Naive thymus-derived CD4-positive, alpha-beta T cell (primary cell): Measurements from ENCODE around the gene OST4. TPM values are rescaled to one million over a fixed set of nuclear protein-coding genes. Genes with fewer than 3 reads are reported as not detected.
"Not testable (repeated sequence)": the region's sequence is repeated elsewhere in the genome, so short reads cannot be mapped to it uniquely, and the experiment has no call there.

ENCODE experiments used
- ATAC-seq: fragments of 150-1000 bp; cut with Tn5 transposase; 2 replicates; pipeline ENCODE4 v1.10.0; 2021; ENCODE audit warnings: mild to moderate bottlenecking, moderate library complexity
- CTCF ChIA-PET: fragments of 350-600 bp; sonication (Branson Sonifier 250); formaldehyde crosslinking; loops from one replicate; lab custom pipeline; 2021; ENCODE audit warnings: antibody characterized with exemption; lab: Charles Lee
- POLR2A ChIA-PET: fragments of 350-600 bp; sonication (Branson Sonifier 250); formaldehyde crosslinking; loops from one replicate; lab custom pipeline; 2021; ENCODE audit warnings: antibody characterized with exemption, inconsistent platforms; lab: Charles Lee
- DNase-seq, 9 donors: peaks; one replicate each; pipeline versions ENCODE4 v3.0.0 to v3.0.0-alpha.2; 2020 to 2022; ENCODE audit warnings: mixed read lengths in 1 of 9
- H3K27ac ChIP-seq: one replicate; pipeline ENCODE4 v1.7.0; 2013; ENCODE audit warnings: mild to moderate bottlenecking, low read depth, low read length, moderate library complexity
- H3K27me3 ChIP-seq, 2 donors: one replicate each; pipeline ENCODE4 v1.7.0; 2013; ENCODE audit warnings: low read length in 2 of 2, mild to moderate bottlenecking in 2 of 2, moderate library complexity in 2 of 2; ENCODE audit not compliant: control insufficient read depth in 2 of 2, insufficient read depth in 2 of 2
- H3K36me3 ChIP-seq, 3 experiments: 1 replicate in 2 of 3; 2 replicates in 1 of 3; pipeline ENCODE4 v1.7.0; 2013; ENCODE audit warnings: low read length in 3 of 3, mild to moderate bottlenecking in 3 of 3, moderate library complexity in 1 of 3; ENCODE audit not compliant: insufficient read depth in 3 of 3, control insufficient read depth in 2 of 3
- H3K4me1 ChIP-seq, 2 donors: one replicate each; pipeline ENCODE4 v1.7.0; 2013; ENCODE audit warnings: low read length in 2 of 2, mild to moderate bottlenecking in 2 of 2, moderate library complexity in 1 of 2; ENCODE audit not compliant: control insufficient read depth in 2 of 2, insufficient read depth in 2 of 2
- H3K4me3 ChIP-seq: 2 replicates; pipeline ENCODE4 v1.7.0; 2013; ENCODE audit warnings: mild to moderate bottlenecking, low read length
- H3K9me3 ChIP-seq, 3 experiments: 1 replicate in 2 of 3; 2 replicates in 1 of 3; pipeline ENCODE4 v1.7.0; 2013; ENCODE audit warnings: low read length in 3 of 3; ENCODE audit not compliant: control insufficient read depth in 2 of 3
- H3K27ac Mint-ChIP-seq, 9 donors: one replicate each; pipeline ENCODE4 v1.8.0; 2020 to 2022; ENCODE audit warnings: mixed read lengths in 9 of 9, mild to moderate bottlenecking in 8 of 9, moderate library complexity in 5 of 9, inconsistent platforms in 2 of 9
- H3K27me3 Mint-ChIP-seq, 5 donors: one replicate each; pipeline ENCODE4 v1.8.0; 2021 to 2022; ENCODE audit warnings: mixed read lengths in 5 of 5, mild to moderate bottlenecking in 1 of 5
- H3K36me3 Mint-ChIP-seq, 5 donors: one replicate each; pipeline ENCODE4 v1.8.0; 2020 to 2022; ENCODE audit warnings: mixed read lengths in 5 of 5, mild to moderate bottlenecking in 3 of 5, inconsistent platforms in 1 of 5
- H3K4me1 Mint-ChIP-seq, 7 donors: one replicate each; pipeline ENCODE4 v1.8.0; 2020 to 2022; ENCODE audit warnings: mixed read lengths in 7 of 7, mild to moderate bottlenecking in 3 of 7, inconsistent platforms in 1 of 7
- H3K4me3 Mint-ChIP-seq, 10 donors: one replicate each; pipeline ENCODE4 v1.8.0; 2020 to 2022; ENCODE audit warnings: mild to moderate bottlenecking in 10 of 10, mixed read lengths in 10 of 10, moderate library complexity in 6 of 10, inconsistent platforms in 2 of 10
- H3K9me3 Mint-ChIP-seq, 11 donors: one replicate each; pipeline ENCODE4 v1.8.0; 2020 to 2022; ENCODE audit warnings: mixed read lengths in 11 of 11, mild to moderate bottlenecking in 4 of 11, inconsistent platforms in 1 of 11, moderate library complexity in 1 of 11
- intact Hi-C, 2 donors: fragments of 100-400 bp; cut with micrococcal nuclease; formaldehyde crosslinking; loops; one replicate each; pipeline ENCODE4 v1.15.1; 2023
- polyA plus RNA-seq, 2 donors: library from polyadenylated mRNA; unstranded; fragments of 300-500 nt; fragmentation: Illumina TruSeq; gene quantifications; one replicate each; pipeline ENCODE4 v1.2.3, GENCODE V29; 2021
- total RNA-seq, 6 experiments: library from RNA in 5 of 6; stranded (reverse) in 5 of 6; gene quantifications; 1 replicate in 5 of 6; 2 replicates in 1 of 6; pipeline ENCODE4 v1.2.3 and lab custom pipeline; 2021 to 2026

The OST4 gene
- total RNA-seq (100 to 1,000 TPM; 241 to 398 (median 263) TPM), polyA plus RNA-seq (100 to 1,000 TPM; 747 to 884 TPM), total RNA-seq (lab: John Stamatoyannopoulos, UW) (58.6 reads per million, percentile 74 among the genes with 10 or more reads in this experiment)

DNA sequence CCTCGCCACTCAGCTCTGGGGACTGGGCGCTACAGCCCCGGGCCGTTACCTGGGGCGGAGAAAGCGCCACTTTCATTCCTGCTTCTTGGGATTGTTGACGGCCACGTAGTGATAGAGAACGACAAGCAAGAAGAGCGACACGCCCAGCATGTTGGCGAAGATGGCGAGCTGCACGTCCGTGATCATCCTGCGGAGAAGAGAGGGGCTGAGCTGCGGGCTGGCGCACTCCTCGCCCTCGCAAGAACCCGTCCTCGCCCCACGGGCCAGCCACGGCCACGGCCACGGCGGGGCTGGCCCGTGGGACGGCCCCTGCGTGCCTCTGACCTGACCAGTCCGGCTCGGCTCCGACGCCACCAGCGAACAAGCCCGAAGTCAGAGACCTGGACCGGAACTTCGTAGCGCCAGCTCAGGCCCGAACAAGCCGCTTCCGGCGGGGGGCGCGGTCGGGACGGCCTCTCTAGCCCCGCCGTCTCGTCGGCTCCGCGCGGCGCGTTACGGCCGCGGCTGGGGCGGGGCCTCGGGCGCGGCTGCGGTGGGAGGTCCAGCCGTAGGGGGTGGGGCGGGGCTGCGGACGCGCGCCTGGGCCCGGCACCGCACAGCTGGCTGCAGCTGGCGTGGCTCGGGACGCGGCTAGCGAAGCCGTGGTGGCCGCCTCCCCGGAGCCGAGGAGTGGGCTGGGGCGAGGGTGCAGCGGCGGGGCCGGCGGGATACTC lies at the start of gene OST4:
TSS of gene OST4 (minus strand) at position 378 of the 713 bp plus-strand sequence.
- intact Hi-C loops, result loop anchor here (1.0 to 10.0 kb wide), 14 partner anchors 10 to 1683 kb away; partner anchors contain the start of genes AGBL5 (in 2 of the 2), CCDC121 (in 2 of the 2), EIF2B4 (in 2 of the 2) and GPN1 (in 2 of the 2)
- peak within 1 kb of the TSS; percentile 93 to 98 (median 97) for H3K27ac Mint-ChIP-seq

DNA sequence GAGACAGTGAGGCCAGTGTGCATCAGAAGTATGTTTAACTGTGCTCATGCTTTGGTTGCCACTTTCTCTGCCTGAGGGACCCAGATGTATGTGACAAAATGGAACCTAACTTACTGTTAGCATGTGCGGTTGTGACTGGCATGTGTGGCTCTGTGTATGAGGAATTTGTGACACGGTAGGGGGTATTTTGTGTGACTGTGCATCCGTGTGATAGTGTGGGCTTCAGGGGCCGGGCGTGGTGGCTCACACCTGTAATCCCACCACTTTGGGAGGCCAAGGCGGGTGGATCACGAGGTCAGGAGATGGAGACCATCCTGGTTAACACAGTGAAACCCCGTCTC lies 47.8 kb upstream of the OST4 start:
- H3K27ac ChIP-seq, DNase-seq, H3K36me3 ChIP-seq, H3K27me3 ChIP-seq, H3K9me3 ChIP-seq, intact Hi-C loops, H3K9me3 Mint-ChIP-seq, POLR2A ChIA-PET, H3K36me3 Mint-ChIP-seq, ATAC-seq, CTCF ChIA-PET: not testable (repeated sequence)
- Histone ChIP-seq H3K4me3 (peak overlapping the region; percentile 44), H3K4me1 (peaks cover 10 to 11% of the 10 kb centered on the region in 2 donors)
- Mint-ChIP-seq H3K27me3 (peaks cover 12 to 58% (median 23%) of the 10 kb centered on the region in 5 donors), H3K27ac (peak overlapping the region in 2 of 9 donors; percentile 36 to 68), H3K4me1 (peaks cover 10 to 30% (median 20%) of the 10 kb centered on the region in 7 donors), H3K4me3 (peak overlapping the region; percentile 61 to 89 (median 80))

More for the DNA sequence above, at the start of gene OST4:
- CTCF ChIA-PET, result interaction anchor here (0.8 to 1.8 kb wide), 4 partner anchors 11 to 20 kb away, joined by 3 to 6 read pairs (median 4); partner anchors contain the start of gene AGBL5
- peak within 1 kb of the TSS; percentile 96 to 99 (median 97) for H3K4me3 Mint-ChIP-seq
- H3K9me3 ChIP-seq, result no peaks in the 10 kb centered on the region
- no peaks in the 10 kb centered on the region for H3K9me3 Mint-ChIP-seq
- peak within 1 kb of the TSS; percentile 97 for H3K27ac ChIP-seq
- POLR2A ChIA-PET, result interaction anchor here (0.6 to 11.3 kb wide), 16 partner anchors 11 to 395 kb away, joined by 3 to 216 read pairs (median 4); partner anchors contain the start of genes ABHD1, AGBL5, ATRAID and KHK
- peaks cover 29 to 41% of the 10 kb centered on the region in 2 donors for H3K4me1 ChIP-seq
- H3K27me3 Mint-ChIP-seq, result no peaks in the 10 kb centered on the region
- peaks cover 0 to 16% (median 6%) of the 10 kb centered on the region in 5 donors for H3K36me3 Mint-ChIP-seq
- peaks cover 57 to 86% (median 76%) of the 10 kb centered on the region in 7 donors for H3K4me1 Mint-ChIP-seq
- peaks cover 0 to 38% (median 0%) of the 10 kb centered on the region in 3 experiments for H3K36me3 ChIP-seq
- no peaks in the 10 kb centered on the region for H3K27me3 ChIP-seq
- DNase-seq (peak; percentile 81 to 97 (median 87)), ATAC-seq (peak; percentile 96)
- H3K4me3 ChIP-seq, result peak within 1 kb of the TSS; percentile 83

DNA sequence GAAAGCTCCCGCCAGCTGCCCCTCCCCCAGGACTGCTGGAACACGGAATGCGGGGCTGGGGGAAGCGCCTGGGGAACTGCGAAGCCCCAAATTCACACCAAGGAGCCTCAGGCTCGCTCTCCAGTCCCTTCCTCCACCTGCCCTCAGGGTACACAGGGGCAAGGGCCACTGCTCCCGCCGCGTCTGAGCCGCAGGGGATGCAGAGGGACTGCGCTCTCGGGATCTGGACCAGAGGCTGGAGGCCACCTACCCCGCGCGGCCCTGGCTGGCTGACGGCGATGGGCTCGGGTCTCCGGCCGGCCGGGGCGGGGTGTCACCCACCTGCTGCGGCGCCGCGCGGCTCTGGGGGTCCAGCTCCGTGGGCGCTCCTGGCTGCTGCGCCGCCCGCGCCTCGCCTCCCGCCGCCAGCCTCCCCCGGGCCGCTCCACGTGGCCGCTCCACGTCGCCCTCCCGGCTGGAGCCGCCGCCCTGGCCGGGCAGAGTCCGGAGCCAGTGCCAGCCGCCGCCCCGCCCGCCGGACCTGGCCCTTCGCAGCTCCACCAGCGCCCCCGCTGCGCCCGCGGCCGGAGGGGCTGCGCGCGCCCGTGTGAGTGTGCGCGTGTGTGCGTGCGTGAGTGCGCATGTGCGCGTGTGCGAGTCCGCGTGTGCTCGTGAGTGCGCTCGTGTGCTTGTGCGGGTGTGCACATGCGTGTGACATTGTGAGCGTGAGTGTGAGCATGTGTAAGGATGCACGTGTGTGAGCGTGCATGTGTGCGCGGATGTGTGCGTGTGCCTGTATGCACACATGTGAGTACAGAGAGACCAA lies 47.3 kb upstream of the OST4 start, which contains the start of gene CGREF1:
TSS of gene CGREF1 (minus strand) at position 604 of the 805 bp plus-strand sequence. CDS start 14,762 bp downstream, outside the sequence.
- POLR2A ChIA-PET, result no interaction called here

DNA sequence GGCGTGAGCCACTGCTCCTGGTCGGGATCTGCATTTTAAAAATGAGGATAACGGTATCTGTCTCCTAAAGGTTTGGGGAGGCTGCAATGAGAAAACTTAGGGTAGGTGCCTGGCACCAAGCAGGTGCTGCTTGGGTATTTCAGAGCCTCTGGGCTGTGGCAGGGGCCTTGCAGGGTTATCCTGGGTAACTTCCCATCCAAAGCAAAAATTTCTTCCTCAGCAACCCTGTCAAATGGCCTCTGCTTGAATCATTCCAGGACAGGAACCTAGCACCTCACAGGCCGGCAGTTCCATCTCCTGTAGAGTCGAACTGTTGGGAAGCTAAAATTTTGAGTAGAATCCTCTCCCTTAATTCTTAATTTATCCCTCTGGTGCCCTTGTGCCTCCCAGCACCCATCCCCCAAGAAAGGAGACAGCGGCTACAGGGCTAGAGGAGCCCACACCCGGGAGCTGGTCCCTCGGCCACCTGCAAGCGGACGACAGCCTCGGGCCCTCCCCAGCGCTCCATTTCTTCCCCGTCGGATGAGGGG lies 46.6 kb upstream of the OST4 start:
- Histone ChIP-seq H3K27me3 (peaks cover 0 to 3% of the 10 kb centered on the region in 2 donors), H3K4me3 (no peak overlapping the region), H3K36me3 (no peaks in the 10 kb centered on the region), H3K9me3 (no peaks in the 10 kb centered on the region), H3K4me1 (peaks cover 4 to 10% of the 10 kb centered on the region in 2 donors), H3K27ac (no peak overlapping the region)
- Mint-ChIP-seq H3K9me3 (peaks cover 0 to 3% (median 0%) of the 10 kb centered on the region in 11 donors), H3K4me3 (peak overlapping the region in 8 of 10 donors; percentile 16 to 83 (median 39)), H3K36me3 (peaks cover 0 to 4% (median 0%) of the 10 kb centered on the region in 5 donors), H3K4me1 (peaks cover 6 to 22% (median 16%) of the 10 kb centered on the region in 7 donors), H3K27me3 (peaks cover 12 to 54% (median 23%) of the 10 kb centered on the region in 5 donors), H3K27ac (no peak overlapping the region)
- ATAC-seq (no peak), DNase-seq (no peak)
- ChIA-PET CTCF (no interaction called here), POLR2A (no interaction called here)
- intact Hi-C loops, result no loop called here

More for the DNA sequence above, 47.3 kb upstream of the OST4 start, which contains the start of gene CGREF1:
- peak within 1 kb of the TSS in 2 of 9 donors; percentile 36 to 68 for H3K27ac Mint-ChIP-seq
- Histone ChIP-seq H3K27ac (no peak within 1 kb of the TSS), H3K27me3 (peaks cover 0 to 3% of the 10 kb centered on the region in 2 donors), H3K36me3 (no peaks in the 10 kb centered on the region), H3K4me3 (peak within 1 kb of the TSS; percentile 44), H3K4me1 (peaks cover 7 to 10% of the 10 kb centered on the region in 2 donors), H3K9me3 (no peaks in the 10 kb centered on the region)
- H3K4me3 Mint-ChIP-seq, result peak within 1 kb of the TSS; percentile 61 to 89 (median 80)
- peaks cover 0 to 3% (median 0%) of the 10 kb centered on the region in 11 donors for H3K9me3 Mint-ChIP-seq
- intact Hi-C loops, result no loop called here
- peaks cover 10 to 26% (median 20%) of the 10 kb centered on the region in 7 donors for H3K4me1 Mint-ChIP-seq
- DNase-seq, result peak in 1 of 9 donors; percentile 44
- H3K27me3 Mint-ChIP-seq, result peaks cover 12 to 58% (median 23%) of the 10 kb centered on the region in 5 donors
- CTCF ChIA-PET, result no interaction called here
- H3K36me3 Mint-ChIP-seq, result peaks cover 0 to 4% (median 0%) of the 10 kb centered on the region in 5 donors
- no peak for ATAC-seq

DNA sequence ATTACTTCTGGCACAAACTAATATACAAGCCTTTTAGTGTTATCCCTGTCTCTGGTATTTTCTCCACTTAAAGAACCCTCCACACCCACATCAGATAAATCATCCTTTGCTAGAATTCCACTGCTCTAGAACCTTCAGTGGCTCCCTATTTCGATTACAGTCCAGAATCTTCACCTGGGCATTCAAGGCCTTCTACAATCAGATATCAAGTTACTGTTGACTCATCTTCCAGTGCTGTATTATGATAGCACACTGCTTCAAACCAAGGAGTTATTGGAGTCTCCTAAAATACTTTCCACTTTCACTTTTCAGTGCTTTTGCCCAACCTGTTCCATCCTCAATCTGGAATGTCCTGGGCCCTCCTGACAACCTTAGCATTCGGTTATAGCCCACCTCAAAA lies 44.1 kb upstream of the OST4 start:
- Mint-ChIP-seq H3K36me3 (peaks cover 0 to 4% (median 0%) of the 10 kb centered on the region in 5 donors), H3K27me3 (peaks cover 12 to 33% (median 23%) of the 10 kb centered on the region in 5 donors), H3K27ac (peak overlapping the region in 1 of 9 donors; percentile 26), H3K9me3 (peaks cover 0 to 3% (median 0%) of the 10 kb centered on the region in 11 donors), H3K4me1 (peaks cover 0 to 11% (median 8%) of the 10 kb centered on the region in 7 donors), H3K4me3 (no peak overlapping the region)
- ChIA-PET CTCF (interaction anchor here (0.7 kb wide), 1 partner anchor 34 kb away, joined by 5 read pairs; no protein-coding TSS in a partner anchor), POLR2A (no interaction called here)
- peaks cover 0 to 10% of the 10 kb centered on the region in 2 donors for H3K4me1 ChIP-seq
- no peaks in the 10 kb centered on the region for H3K9me3 ChIP-seq
- ATAC-seq (no peak), DNase-seq (no peak)
- H3K36me3 ChIP-seq, result no peaks in the 10 kb centered on the region
- H3K4me3 ChIP-seq, result no peak overlapping the region
- H3K27me3 ChIP-seq, result peaks cover 0 to 3% of the 10 kb centered on the region in 2 donors
- H3K27ac ChIP-seq, result no peak overlapping the region
- intact Hi-C loops, result no loop called here
